Measurements from ENCODE around the gene ACADL. TPM values are rescaled to one million over a fixed set of nuclear protein-coding genes. Genes with fewer than 3 reads are reported as not detected.

Gene ACADL
- total RNA-seq, 2 experiments from 2014 or later = not detected

Other genes starting within 250 kb of the ACADL start
- gene RPE, start 222.8 kb downstream of the ACADL start, total RNA-seq = 10 to 100 TPM; 40.8 to 43.7 TPM
- gene KANSL1L, start 54.0 kb downstream of the ACADL start, total RNA-seq = 1 to 10 TPM; 4.6 to 6.3 TPM
- gene MYL1, start 89.7 kb upstream of the ACADL start, total RNA-seq = not detected

Measured in activated CD4-positive, alpha-beta memory T cell treated with anti-CD3 and anti-CD28 coated beads, Interleukin-2, amount 10 ng/mL, durations not matched to agents 7 days and 5 days (primary cell).